Activated CD8-positive, alpha-beta T cell treated with anti-CD3 and anti-CD28 coated beads for 36 hours (primary cell): ENCODE data around the gene RRBP1. TPM values are rescaled to one million over a fixed set of nuclear protein-coding genes. Genes with fewer than 3 reads are reported as not detected.

Source experiments
- ATAC-seq: fragments of 200-7000 bp; cut with Tn5 transposase; one replicate; pipeline ENCODE4 v1.10.0; 2021; ENCODE audit warnings: mild to moderate bottlenecking, moderate library complexity
- CTCF ChIA-PET: fragments of 350-600 bp; sonication (Branson Sonifier 250); formaldehyde crosslinking; loops from one replicate; lab custom pipeline; 2021; ENCODE audit warnings: antibody characterized with exemption; lab: Charles Lee
- POLR2A ChIA-PET: fragments of 350-600 bp; sonication (Branson Sonifier 250); formaldehyde crosslinking; loops from one replicate; lab custom pipeline; 2021; ENCODE audit warnings: antibody characterized with exemption; lab: Charles Lee
- DNase-seq: peaks from one replicate; pipeline ENCODE4 v3.0.0-alpha.2; 2020
- H3K27ac Mint-ChIP-seq: one replicate; pipeline ENCODE4 v1.8.0; 2021; ENCODE audit warnings: mild to moderate bottlenecking, mixed read lengths
- H3K27me3 Mint-ChIP-seq: one replicate; pipeline ENCODE4 v1.8.0; 2021; ENCODE audit warnings: mixed read lengths
- H3K36me3 Mint-ChIP-seq: one replicate; pipeline ENCODE4 v1.8.0; 2021; ENCODE audit warnings: low read depth, mixed read lengths
- H3K4me1 Mint-ChIP-seq: one replicate; pipeline ENCODE4 v1.8.0; 2021; ENCODE audit warnings: low read depth, mixed read lengths
- H3K4me3 Mint-ChIP-seq: one replicate; pipeline ENCODE4 v1.8.0; 2021; ENCODE audit warnings: mild to moderate bottlenecking, moderate library complexity, mixed read lengths
- H3K9me3 Mint-ChIP-seq: one replicate; pipeline ENCODE4 v1.8.0; 2021; ENCODE audit warnings: mixed read lengths
- CTCF ChIP-seq: fragments of 200-600 bp; IDR thresholded peaks from one replicate; pipeline ENCODE4 v1.8.0; 2022; ENCODE audit warnings: antibody characterized with exemption, mild to moderate bottlenecking
- intact Hi-C: fragments of 100-400 bp; cut with micrococcal nuclease; formaldehyde crosslinking; loops from one replicate; pipeline ENCODE4 v1.10.0; 2022
- total RNA-seq, 2 experiments: library from RNA; stranded (reverse); gene quantifications; one replicate each; pipeline ENCODE4 v1.2.3, GENCODE V29; 2021

RRBP1 gene
- total RNA-seq, 2 experiments from 2014 or later: 35.2 to 35.9 TPM

- no peaks in the 10 kb centered on the region for H3K9me3 Mint-ChIP-seq
- H3K27ac Mint-ChIP-seq: no peak overlapping the region
- H3K36me3 Mint-ChIP-seq: peaks cover 4% of the 10 kb centered on the region
Observed at GRCh38 chr20:17645546-17646208, 36.4 kb downstream of the RRBP1 start.

GRCh38 chr20:17645010-17645409 is 37.0 kb downstream of the RRBP1 start:
- intact Hi-C loops: no loop called here
- H3K27me3 Mint-ChIP-seq: no peaks in the 10 kb centered on the region
- peaks cover 5% of the 10 kb centered on the region for H3K4me1 Mint-ChIP-seq
- ATAC-seq (no peak), DNase-seq (no peak)
- ChIA-PET POLR2A (no interaction called here), CTCF (no interaction called here)
- no peak overlapping the region for H3K4me3 Mint-ChIP-seq
- TF ChIP-seq CTCF: no peak
- H3K27ac Mint-ChIP-seq: no peak overlapping the region
- H3K9me3 Mint-ChIP-seq: no peaks in the 10 kb centered on the region
- peaks cover 4% of the 10 kb centered on the region for H3K36me3 Mint-ChIP-seq

More at GRCh38 chr20:17645546-17646208, 36.4 kb downstream of the RRBP1 start:
- DNase-seq (no peak), ATAC-seq (no peak)
- intact Hi-C loops: no loop called here
- POLR2A ChIA-PET: no interaction called here
- peaks cover 5% of the 10 kb centered on the region for H3K4me1 Mint-ChIP-seq
- H3K4me3 Mint-ChIP-seq: no peak overlapping the region
- TF ChIP-seq CTCF: no peak
- no peaks in the 10 kb centered on the region for H3K27me3 Mint-ChIP-seq
- CTCF ChIA-PET: interaction anchor here (1.0 to 1.7 kb wide), 3 partner anchors 27 to 140 kb away, joined by 3 to 4 read pairs (median 3); partner anchors contain the start of gene RRBP1

GRCh38 chr20:17644451-17644850 is 37.6 kb downstream of the RRBP1 start:
- Mint-ChIP-seq H3K36me3 (peaks cover 4% of the 10 kb centered on the region), H3K27ac (no peak overlapping the region), H3K27me3 (no peaks in the 10 kb centered on the region), H3K9me3 (no peaks in the 10 kb centered on the region), H3K4me1 (peaks cover 5% of the 10 kb centered on the region), H3K4me3 (no peak overlapping the region)
- ChIA-PET CTCF (no interaction called here), POLR2A (no interaction called here)
- intact Hi-C loops: no loop called here
- ATAC-seq (no peak), DNase-seq (no peak)
- TF ChIP-seq CTCF: no peak

GRCh38 chr20:17643531-17644188 is 38.4 kb downstream of the RRBP1 start:
- intact Hi-C loops: no loop called here
- H3K4me1 Mint-ChIP-seq: no peaks in the 10 kb centered on the region
- no peak overlapping the region for H3K27ac Mint-ChIP-seq
- ChIA-PET CTCF (interaction anchor here (1.3 to 1.5 kb wide), 2 partner anchors 39 to 353 kb away, joined by 3 read pairs; no protein-coding TSS in a partner anchor), POLR2A (interaction anchor here (0.7 kb wide), 1 partner anchor 23 kb away, joined by 3 read pairs; no protein-coding TSS in a partner anchor)
- TF ChIP-seq CTCF: no peak
- DNase-seq (no peak), ATAC-seq (no peak)
- H3K27me3 Mint-ChIP-seq: no peaks in the 10 kb centered on the region
- no peak overlapping the region for H3K4me3 Mint-ChIP-seq
- peaks cover 4% of the 10 kb centered on the region for H3K36me3 Mint-ChIP-seq
- H3K9me3 Mint-ChIP-seq: no peaks in the 10 kb centered on the region
